Measurements from ENCODE around the gene ITGAD.

ITGAD gene

GRCh38 chr16:31365131-31365865 is 27.8 kb upstream of the ITGAD start:
- no peak for DNase-seq (ENCODE audit: low read depth in 3 of 3)

GRCh38 chr16:31367853-31368252 is 25.3 kb upstream of the ITGAD start:
- no peak for DNase-seq (ENCODE audit: low read depth in 3 of 3)

- no peak for DNase-seq (ENCODE audit: low read depth in 3 of 3)
Measured at GRCh38 chr16:31371008-31371407, 22.1 kb upstream of the ITGAD start.

GRCh38 chr16:31371619-31372484 is 21.3 kb upstream of the ITGAD start:
- no peak for DNase-seq (ENCODE audit: low read depth in 3 of 3)

GRCh38 chr16:31373235-31373634 is 19.9 kb upstream of the ITGAD start:
- no peak for DNase-seq (ENCODE audit: low read depth in 3 of 3)

- DNase-seq (ENCODE audit: low read depth in 3 of 3) = no peak
Measured at GRCh38 chr16:31375231-31375630, 17.9 kb upstream of the ITGAD start.

GRCh38 chr16:31376705-31377104 is 16.4 kb upstream of the ITGAD start:
- DNase-seq (ENCODE audit: low read depth in 3 of 3) = no peak

- DNase-seq (ENCODE audit: low read depth in 3 of 3) = no peak
Measured at GRCh38 chr16:31377210-31377903, 15.8 kb upstream of the ITGAD start.

GRCh38 chr16:31380201-31380600 is 12.9 kb upstream of the ITGAD start:
- DNase-seq (ENCODE audit: low read depth in 3 of 3) = no peak

GRCh38 chr16:31382485-31383161 is 10.5 kb upstream of the ITGAD start:
- DNase-seq (ENCODE audit: low read depth in 3 of 3) = peak; percentile 37 to 58 (median 47)

GRCh38 chr16:31385680-31386079 is 7.5 kb upstream of the ITGAD start:
- no peak for DNase-seq (ENCODE audit: low read depth in 3 of 3)

- DNase-seq (ENCODE audit: low read depth in 3 of 3) = peak; percentile 11 to 33 (median 17)
Measured at GRCh38 chr16:31386157-31386984, 6.8 kb upstream of the ITGAD start.

GRCh38 chr16:31388535-31388934 is 4.6 kb upstream of the ITGAD start:
- DNase-seq (ENCODE audit: low read depth in 3 of 3) = no peak

GRCh38 chr16:31390504-31391041 is 2.6 kb upstream of the ITGAD start:
- DNase-seq (ENCODE audit: low read depth in 3 of 3) = no peak

- DNase-seq (ENCODE audit: low read depth in 3 of 3) = no peak
Measured at GRCh38 chr16:31395647-31396046, 2.5 kb downstream of the ITGAD start.

- no peak for DNase-seq (ENCODE audit: low read depth in 3 of 3)
Measured at GRCh38 chr16:31397096-31397660, 4.0 kb downstream of the ITGAD start.

- DNase-seq (ENCODE audit: low read depth in 3 of 3) = no peak
Measured at GRCh38 chr16:31397701-31398100, 4.6 kb downstream of the ITGAD start.

GRCh38 chr16:31400191-31400590 is 7.1 kb downstream of the ITGAD start:
- no peak for DNase-seq (ENCODE audit: low read depth in 3 of 3)

- no peak for DNase-seq (ENCODE audit: low read depth in 3 of 3)
Measured at GRCh38 chr16:31401436-31401835, 8.3 kb downstream of the ITGAD start.

- DNase-seq (ENCODE audit: low read depth in 3 of 3) = no peak
Measured at GRCh38 chr16:31402687-31403086, 9.6 kb downstream of the ITGAD start.
